ENCODE results near the gene CACNA1C. TPM values are rescaled to one million over a fixed set of nuclear protein-coding genes. Genes with fewer than 3 reads are reported as not detected.

CACNA1C gene
- total RNA-seq, 4 donors from 2014 or later, result 2.9 to 5.3 (median 4.3) TPM

DNA sequence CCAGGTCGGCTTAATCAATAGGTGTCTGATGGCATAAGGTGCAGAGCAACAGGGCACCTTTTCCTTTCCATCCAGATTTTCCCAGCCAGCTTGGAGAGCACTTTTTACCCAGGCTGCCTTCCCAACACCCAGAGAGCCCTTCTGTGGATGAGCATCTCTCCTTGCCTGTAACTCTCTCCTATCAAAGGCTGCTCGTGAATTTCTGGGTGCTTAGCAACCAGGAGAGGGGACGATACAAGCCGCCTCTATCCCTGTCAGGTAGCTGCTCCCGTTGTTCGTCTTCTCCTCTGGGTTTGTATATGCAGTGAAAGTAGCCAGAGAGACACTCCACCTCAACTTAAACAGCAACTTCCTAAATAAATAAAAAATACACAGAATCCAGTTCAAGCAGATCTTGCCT is 124.2 kb downstream of the CACNA1C start:
- no peak for TF ChIP-seq CTCF (IDR thresholded peaks at IDR 0.05; ENCODE audit: low read depth)

DNA sequence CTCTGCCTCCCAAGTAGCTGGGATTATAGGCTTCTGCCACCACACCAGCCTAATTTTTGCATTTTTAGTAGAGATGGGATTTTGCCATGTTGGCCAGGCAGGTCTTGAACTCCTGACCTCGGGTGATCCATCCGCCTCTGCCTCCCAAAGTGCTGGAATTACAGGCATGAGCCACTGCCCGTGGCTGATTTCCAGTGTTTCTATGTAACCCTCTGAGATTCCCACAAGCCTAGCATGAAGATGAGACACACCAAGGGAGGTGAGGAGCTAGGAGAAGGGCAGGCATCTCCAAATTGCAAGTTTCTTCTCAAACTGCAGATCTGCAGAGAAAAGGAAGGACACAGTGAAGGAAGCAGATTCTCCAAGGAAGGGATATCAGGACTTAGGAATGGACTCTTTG is 125.0 kb downstream of the CACNA1C start:
- TF ChIP-seq CTCF (IDR thresholded peaks at IDR 0.05; ENCODE audit: low read depth), result no peak

- TF ChIP-seq CTCF (IDR thresholded peaks at IDR 0.05; ENCODE audit: low read depth), result no peak
Observed at GRCh38 chr12:2179058-2179457, 126.3 kb downstream of the CACNA1C start.

- TF ChIP-seq CTCF (IDR thresholded peaks at IDR 0.05; ENCODE audit: low read depth), result no peak
Observed at GRCh38 chr12:2179953-2180736, 127.4 kb downstream of the CACNA1C start.

GRCh38 chr12:2180737-2181082 is 127.9 kb downstream of the CACNA1C start:
- no peak for TF ChIP-seq CTCF (IDR thresholded peaks at IDR 0.05; ENCODE audit: low read depth)

DNA sequence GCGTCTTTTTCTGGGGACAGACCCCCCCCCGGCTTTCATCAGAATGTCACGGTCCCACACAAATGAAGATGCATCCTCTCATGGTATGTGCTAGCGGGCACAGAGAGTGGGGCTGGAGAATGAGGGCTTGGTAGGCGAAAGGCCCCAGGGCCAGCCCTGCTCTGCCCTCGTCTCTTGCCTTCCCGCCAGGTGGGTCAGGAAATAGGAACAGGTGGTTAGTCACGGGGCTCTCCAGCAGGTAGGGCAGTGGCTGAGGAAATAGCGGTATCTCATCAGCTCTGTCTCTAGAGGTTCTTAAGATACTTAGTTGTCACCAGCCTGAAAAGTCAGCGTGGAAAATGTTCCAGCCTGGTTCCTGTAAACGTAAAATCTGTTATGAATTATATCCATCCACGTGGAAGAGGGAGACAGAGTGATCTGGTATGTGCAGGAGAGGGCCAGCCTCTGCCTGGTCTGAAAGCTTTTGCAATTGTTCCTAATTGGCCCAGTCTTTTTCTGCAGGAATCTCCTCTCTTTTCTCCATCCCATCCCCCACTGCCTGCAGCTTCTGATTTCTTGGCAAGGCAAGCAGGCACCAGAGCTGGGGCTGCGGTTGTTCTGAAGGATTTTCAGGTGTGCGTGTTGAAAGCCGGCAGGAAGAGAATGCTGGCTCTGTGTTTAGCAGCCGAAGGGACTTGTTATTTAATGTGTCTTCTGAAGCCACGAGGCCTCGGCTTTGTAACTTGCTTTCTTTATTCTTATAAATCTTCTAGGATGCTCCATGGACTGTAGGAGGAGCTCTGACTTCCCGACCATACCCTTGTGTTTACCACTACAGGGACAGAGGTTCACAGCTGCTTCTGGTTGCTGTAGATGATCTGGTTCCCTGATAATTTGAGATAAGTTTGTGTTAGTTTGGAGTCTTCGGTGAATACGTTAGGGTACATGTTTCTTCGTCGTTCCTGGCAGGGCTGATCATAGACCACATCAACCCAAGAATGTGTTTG is 131.1 kb downstream of the CACNA1C start:
- TF ChIP-seq CTCF (IDR thresholded peaks at IDR 0.05; ENCODE audit: low read depth), result no peak

- no peak for TF ChIP-seq CTCF (IDR thresholded peaks at IDR 0.05; ENCODE audit: low read depth)
Observed at GRCh38 chr12:2185751-2186341, 133.1 kb downstream of the CACNA1C start.
